NCI-H2196 (cell line): ENCODE measurements around the gene TSR3.

ENCODE experiments used
- DNase-seq: peaks from one replicate; lab custom pipeline; 2025; ENCODE audit not compliant: unreplicated experiment; lab: John Stamatoyannopoulos, UW

Gene TSR3

DNA sequence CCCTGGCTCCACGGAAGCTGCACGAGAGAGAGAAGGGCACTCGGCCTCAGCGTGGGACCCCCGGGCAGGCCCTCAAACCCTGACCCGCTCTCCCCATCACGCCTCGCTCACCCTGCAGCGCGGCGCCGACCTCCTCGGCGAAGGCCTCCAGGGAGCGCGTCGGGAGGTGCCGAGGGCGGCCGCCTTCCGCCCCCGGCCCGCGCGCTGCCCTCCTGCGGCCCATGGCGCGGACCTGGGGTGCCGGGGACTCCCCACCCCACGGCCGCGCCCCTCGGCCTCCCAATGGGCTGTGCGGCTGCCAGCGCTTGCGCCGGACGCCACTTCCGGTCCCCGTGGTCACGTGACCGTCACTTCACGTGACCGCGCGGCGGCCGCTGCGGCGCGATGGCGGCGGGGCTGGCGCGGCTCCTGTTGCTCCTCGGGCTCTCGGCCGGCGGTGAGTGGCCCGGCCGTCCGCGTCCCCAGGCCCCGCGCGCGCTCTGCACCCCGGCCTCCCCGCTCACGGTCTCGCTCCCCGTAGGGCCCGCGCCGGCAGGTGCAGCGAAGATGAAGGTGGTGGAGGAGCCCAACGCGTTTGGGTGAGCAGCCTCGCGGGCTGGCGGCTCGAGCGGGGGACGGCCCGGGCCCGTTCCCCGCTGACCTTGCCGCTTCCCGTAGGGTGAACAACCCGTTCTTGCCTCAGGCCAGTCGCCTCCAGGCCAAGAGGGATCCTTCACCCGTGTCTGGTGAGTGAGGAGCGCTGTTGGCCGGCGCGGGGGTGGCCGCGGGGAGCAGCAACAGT, at the start of gene TSR3, which contains the start of gene GNPTG:
Gene TSR3 (minus strand): TSS at position 297 of the 781 bp plus-strand sequence. CDS start 74 bp downstream, at position 223.
Gene GNPTG (plus strand): TSS at position 350 of the 781 bp plus-strand sequence. CDS start 35 bp downstream, at position 385.
- peak; percentile 91 for DNase-seq

DNA sequence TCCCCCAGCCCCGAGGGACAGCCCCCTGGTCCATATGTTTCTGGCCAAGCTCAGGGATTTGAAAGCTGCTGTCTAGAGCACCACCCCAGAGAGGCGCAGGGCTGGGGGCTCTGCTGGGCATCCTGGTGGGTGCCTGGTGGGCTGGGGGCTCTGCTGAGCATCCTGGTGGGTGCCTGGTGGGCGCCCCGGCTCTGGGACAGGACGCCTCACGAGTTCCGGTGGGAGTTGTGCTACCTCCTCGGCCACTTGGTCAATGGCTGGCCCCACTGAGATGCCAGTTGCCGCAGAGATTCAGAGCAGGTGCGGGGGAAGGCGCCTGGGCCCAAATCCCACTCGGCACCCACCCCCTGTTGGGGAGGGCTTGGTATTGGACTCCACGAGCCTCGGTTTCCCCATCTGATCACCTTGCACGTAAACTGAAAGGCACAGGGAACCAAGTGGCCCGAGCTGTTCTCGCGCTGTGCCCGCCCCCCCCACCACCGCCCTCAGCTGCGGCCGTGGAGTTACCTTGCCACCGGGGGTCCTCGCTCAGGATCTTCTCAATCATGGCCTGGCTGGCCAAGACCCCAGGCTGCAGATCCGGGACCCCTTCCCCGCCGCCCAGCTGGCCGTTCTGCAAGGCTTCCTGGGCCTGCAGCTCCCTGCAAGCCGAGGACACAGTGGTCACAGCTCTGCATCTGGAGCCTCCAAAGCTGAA, 49.5 kb upstream of the TSR3 start:
- no peak for DNase-seq

DNA sequence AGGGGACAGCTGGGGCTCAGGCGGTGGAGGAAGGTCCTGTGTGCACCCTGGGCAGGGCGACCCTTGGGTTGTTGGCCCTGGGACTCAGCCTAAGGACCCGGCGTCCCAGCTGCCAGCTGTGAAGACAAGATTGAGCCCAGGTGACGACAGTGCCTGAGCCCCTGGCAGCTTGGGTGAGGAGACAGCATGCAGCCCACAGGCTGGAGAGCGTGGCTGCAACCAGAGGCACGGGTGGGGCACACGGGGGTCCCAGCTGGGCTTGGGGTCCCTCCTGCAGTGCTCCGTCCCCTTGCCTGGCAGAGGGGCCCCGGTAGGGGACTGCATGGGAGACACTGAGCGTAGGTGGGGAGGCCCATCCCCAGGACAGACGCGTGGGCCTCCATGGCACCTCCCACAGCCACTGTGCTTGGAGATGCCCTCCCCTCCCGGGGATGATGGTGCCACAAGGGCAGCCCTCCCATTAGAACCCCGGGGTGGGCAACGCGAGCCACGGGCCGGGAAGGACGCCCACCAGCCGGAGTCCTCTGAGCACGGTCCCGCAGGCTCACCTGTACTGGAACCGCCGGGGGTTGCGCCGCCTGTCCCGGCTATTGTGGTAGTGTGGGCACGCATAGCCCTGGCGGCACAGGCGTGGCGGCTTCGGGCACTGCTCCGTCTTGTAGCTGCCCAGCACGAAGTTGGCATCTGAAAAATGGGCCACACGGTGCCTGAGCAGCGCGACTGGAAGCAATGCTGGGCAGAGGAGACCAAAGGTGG, 47.3 kb upstream of the TSR3 start:
- no peak for DNase-seq

DNA sequence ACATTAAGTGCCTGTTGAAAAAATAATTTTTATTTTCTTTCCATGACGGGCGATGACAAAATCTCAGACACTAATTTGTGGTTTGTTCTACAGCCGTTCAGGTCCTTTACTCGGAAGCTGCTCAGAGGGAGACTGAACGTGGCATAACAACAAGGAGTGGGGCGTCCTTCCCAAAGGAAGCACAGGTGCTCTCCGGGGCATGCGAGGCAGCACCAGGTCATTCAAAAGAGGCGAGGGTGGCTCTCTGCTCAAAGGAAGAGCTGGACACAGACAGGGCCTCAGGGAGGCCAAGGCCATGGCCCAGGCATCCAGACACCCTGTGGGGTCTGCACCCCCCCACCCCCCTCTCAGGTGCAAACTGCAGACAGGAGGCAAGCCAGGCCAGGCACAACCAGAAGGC, 46.7 kb upstream of the TSR3 start:
- no peak for DNase-seq

DNA sequence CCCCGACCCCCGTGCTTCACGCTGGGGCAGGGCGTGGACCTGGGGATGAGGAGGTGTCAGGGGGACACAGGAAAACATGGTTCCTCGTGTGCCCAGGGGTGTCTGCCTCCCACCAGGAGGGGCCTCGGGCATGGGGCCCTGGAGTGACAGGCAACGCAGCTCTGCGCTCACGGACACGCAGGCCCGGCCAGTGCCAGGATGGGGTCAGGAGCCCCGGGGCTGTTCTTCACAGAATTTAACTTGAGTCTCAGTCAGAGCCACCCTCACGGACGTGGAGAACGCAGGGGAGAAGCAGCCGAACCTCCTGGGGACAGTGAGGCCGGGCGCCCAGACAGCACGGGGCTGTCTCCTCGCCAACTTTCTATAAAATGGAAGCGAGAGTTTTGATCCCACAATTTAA, 46.1 kb upstream of the TSR3 start:
- no peak for DNase-seq

DNA sequence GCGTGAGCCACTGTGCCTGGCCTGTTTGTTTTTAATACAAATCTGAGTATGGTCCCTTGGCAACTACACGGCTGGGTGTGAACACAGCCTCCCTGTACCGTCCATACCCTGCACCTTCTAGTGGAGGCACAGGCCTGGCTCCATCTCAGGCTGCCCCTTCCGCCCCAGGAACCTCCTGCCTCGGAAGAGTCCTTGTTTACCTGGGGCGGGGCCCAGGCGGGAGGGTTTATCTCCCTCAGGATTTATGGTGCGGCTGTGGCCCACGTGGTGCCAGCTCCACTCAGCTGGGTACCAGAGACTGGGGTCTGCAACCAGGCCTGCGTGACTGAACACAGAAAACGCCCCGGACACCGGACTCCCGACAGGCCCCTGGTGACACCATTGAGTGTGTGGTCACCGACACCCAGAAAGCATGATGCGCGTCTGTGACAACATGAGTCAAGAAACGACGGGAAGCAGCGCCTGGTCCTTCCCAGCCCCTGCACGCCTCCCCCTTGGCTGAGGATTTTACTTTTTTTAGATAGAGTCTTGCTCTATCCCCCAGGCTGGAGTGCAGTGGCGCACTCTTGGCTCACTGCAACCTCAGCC, 43.9 kb upstream of the TSR3 start:
- DNase-seq, result no peak

DNA sequence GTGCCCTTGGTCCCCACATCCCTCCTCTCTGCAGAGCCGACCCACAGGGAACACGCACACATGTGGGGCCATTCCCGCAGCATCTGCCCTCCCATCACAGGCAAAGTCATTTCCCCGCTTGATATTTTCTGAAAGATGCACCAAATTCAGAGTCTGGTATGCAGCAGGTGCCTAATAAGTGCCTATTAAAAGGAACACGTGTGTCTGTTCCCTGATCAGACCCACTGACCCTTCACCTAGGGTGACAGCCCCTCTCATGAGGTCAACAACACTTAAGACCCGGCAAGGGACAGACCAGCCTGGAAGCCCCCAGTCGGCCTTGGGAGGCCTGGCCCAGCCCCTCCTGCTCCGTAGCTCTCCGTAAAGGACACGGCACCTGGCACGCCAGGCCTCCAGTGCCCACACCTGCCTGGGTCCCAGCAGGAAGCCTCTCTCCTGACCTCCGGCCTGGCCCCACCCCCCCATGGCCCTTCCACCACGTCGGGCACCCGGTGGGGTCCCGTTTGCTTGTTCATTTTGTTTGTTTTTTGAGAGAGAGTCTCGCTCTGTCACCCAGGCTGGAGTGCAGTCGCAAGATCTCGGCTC, 42.8 kb upstream of the TSR3 start:
- DNase-seq, result no peak

DNA sequence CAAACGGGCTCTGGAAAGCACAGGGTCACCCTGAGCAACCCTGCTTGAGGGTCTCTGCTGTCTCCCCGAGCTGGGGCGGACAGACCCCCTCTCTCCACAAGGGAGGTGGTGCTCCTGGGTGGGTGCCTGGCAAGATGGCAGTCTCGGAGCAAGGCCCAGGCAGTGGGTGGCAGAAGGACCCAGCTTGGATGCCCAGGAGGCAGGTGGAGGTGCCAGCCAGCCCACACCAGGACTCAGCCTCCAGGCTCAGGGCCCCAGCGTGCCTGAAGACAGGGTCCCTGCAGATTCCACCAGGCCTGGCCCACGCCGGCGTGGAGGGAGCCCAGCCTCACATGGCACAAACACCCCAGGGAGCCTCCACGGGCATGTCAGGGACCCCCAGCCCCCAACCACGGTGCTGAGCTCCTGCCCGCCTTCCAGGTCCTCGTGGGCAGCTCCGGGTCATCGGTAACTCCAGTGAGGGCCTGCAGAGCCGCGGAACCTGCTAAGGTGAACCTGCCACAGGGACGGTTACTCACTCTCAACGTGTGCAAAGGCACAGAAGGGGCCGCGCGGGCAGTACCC, 42.0 kb upstream of the TSR3 start:
- DNase-seq, result no peak

DNA sequence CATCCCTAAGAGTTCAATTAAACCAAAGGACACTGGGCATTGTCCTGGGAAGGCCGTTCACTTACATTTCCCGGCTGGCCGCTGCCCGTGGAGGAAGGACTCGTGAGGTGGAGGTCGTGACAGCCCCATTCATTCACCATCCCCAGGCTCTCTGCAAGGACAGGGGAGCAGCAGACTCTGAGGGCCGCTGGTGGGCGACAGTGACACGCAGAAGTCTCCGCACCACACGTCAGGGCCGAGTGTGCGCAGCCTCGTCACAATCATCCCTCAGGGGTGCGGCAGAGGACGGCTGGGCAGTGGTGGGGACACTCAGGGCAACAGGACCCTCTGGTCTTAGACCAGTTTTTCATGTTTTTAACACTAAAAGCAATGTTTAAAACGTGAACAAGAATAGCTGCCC, 41.1 kb upstream of the TSR3 start:
- no peak for DNase-seq

DNA sequence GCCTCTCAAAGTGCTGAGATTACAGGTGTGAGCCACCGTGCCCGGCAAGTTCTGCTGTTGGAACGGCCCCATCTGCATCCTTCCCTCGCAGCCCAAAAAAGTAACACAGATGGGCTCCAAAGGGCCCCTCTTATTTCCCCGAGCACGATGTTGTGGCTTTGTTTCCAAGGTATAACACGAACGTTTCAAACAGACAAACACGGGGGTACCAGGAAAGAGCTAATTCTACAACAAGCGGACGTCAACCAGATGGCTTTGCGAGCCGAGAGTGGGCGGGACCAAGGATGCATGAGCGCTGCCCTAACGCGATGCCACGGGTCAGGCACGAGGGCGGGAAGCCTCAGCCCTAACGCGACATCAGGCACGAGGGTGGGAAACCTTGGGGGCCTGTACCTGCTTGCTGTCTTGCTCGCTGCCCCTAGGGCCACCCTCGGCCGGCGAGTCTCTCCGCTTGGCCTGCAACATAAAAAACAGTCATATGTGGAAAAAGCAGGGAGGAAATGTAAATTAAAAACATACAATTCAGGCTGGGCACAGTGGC, 38.6 kb upstream of the TSR3 start:
- no peak for DNase-seq

DNA sequence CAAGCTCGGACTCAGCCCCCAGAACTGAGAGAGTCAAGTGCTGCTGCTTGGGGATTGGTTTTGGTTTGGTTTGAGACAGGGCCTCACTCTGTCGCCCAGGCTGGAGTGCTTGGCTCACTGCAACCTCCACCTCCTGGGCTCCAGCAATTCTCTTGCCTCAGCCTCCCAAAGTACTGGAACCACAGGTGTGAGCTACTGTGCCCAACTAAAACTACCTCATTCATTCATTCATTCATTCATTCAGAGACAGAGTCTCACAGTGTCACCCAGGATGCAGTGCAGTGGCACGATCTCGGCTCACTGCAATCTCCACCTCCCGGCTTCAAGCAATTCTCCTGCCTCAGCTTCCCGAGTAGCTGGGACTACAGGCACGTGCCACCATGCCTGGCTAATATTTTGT, 38.1 kb upstream of the TSR3 start:
- DNase-seq, result no peak

DNA sequence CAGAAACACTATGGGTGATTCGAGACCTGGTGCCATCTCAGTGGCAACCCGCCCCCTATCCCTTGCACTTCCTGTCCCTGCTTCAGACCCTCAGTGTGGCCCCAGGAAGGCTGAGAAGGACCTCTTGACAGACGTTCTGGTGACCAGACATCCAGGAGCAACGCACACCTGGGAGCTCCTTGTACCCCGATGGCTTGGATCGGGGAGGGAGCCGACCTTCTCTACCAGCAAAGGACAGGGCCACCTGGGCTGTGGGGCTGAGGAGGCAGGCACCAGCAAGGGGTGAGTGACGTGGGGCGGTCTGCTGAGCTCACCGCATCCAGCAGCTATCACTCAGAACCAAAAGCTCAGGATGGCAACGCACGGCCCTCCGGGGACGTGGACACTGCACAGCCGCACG, 35.7 kb upstream of the TSR3 start:
- DNase-seq, result no peak

DNA sequence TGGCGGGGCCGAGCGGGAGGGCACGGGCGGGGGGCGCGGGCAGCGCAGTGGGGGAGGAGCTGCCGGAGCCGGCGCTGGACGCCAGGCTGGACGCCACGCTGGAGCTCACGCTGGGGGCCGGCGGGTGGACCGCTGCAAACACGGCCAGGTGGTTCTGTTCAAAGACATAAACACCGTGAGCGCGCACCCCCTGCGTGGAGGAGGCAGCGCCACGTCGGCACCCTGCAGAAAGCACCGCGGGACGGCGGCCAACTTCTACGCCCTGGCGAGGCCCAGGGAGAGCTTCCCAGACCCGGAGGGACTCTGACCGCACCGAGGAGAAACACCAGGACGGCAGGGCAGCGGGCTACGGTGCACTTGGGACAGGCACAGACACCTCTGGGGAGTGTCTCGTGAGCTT, 33.6 kb upstream of the TSR3 start:
- no peak for DNase-seq

DNA sequence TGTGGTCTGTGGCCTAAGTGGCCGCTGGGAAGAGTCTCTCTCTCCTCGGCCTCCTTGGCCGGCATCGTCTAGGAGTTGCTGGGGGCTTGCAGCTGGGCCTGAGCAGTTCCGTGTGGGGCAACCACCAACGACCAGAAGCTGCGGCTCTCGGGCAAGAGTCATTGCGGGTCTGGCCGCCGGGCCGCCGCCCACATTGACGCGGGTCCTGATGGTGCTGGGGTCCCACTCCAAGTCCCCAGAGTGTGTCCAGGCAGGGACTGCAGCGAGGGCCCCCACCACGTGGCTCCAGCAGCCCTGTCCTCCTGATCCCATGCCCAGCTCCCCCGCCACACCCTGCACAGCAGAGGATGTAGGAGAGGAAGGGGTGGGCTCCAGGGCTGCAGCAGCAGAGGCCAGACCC, 31.9 kb upstream of the TSR3 start:
- DNase-seq, result no peak

DNA sequence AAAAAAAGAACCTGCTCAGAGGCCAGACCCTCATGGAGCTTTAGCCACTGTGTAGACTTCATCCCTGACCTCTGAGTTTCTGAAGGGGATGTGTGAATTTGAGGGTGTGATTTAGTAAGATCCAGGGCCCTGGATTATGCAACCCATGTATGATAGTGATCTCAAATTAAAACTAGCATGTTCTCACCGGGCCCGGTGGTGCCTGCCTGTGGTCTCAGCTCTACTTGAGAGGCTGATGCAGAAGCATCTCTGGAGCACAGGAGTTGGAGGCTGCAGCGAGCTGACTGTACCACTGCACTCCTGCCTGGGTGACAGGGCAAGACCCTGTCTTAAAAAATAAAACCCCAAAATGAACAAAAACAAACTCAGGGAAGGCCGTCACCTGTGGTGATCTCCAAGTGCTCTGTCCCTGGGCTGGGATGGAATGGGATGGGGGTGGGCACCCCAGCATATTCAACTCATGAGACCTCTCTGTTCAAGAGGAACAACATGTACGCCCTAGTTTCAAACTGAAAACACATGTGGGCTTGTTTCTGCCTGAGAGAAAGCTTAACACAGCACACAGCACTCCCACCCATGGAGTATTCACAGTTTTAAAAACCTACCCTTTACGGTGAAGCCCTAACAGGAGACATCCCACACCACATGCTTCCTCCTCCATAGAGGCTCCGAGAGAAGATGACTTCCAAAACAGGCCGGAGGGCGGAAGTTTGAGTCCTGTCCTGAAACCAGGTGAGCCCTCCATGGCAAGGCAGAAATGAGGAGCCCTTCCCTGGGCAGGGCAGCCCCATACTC, 30.1 kb upstream of the TSR3 start:
- DNase-seq, result no peak

DNA sequence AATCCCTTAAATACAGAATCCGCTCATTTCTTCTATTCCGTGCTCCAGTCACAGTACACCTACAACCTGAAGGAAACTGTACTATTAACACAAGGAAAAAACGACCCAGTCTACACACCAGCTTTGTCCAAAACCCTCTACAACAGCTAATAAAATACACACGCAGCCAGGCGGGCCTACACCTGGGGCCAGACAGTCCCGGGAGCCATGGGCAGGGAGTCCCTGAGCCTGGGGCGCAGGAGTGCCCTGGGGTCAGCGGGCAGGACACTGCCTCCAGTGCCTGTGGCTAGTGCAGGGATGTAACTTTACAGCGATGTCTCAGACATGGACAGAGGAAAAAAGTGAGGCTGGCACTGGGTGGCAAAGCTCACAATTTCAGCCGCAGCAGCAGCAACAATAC, 28.5 kb upstream of the TSR3 start:
- no peak for DNase-seq

DNA sequence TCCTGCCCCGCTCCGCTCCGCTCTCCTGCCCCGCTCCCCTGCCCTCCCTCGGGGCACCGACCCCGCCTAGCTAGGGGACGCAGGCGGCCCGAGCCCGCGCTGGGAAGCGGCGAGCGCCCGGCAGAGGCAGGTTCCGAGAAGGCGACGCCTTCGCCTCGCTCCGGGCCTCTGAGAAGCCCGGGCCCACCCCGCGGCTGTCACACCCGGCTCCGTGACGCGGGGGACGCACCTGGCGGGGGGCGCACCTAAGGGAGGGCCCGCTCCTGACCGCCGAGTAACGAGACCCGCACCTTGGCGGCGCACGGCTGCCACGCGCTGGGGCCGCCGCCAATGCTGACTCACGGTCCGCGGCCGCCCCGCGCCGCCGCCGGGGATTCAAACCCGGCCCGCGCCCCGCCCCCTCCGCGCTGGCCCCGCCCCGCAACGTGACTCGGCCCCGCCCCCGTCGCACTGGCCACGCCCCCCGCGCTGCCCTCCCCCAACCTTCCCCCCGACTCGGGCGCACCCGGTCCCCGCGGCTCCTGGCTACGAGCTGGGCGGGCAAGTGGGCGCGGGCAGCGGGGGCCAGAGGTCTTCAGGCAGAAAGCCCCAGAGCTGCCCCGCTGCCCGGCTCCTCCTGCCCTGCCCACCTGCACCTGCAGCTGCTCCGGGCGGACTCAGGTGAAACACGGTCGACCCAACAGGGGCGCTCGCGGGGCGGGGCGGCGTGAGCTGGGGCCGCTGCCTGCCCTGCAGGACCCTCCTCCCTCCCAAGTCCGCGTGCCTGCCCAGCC, 27.8 kb upstream of the TSR3 start:
- peak; percentile 72 for DNase-seq

DNA sequence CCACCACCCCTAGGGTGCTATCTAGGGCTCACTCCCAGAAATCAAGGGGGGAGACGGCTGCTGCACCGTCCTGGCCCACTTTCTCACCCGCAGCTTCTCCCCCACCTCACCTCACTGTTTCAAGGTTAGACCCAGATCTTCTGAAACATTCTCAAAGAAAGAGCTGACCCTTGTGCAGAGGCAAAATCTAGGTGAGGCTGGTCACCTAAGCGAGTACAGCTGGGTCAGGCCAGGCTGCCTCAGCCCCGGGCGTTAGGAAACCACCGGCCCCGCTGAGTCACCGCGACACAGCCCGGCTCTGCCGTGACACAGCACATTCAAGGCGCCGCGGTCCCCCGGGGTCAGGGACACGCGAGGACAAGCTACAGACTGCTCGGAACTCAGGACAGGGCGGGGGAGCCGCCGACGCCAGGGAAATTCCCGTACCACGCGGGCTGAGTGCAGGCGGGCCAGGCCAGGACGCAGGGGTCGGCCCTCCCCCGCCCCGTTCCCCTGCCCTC, 27.2 kb upstream of the TSR3 start:
- DNase-seq, result peak; percentile 7
